Upper lobe of left lung (tissue), 4 donors: ENCODE measurements around the gene ARPC2.

ENCODE experiments used
- CTCF ChIP-seq, 6 experiments: fragments of 450-650 bp in 4 of 6; fragments of 200-600 bp in 2 of 6; sonication (generic) in 2 of 6; IDR thresholded peaks; one replicate each; pipeline ENCODE4 v1.5.1; 2016 to 2019; ENCODE audit warnings: antibody characterized with exemption in 6 of 6
- POLR2A ChIP-seq, 4 donors: fragments of 450-650 bp; IDR thresholded peaks; one replicate each; pipeline ENCODE4 v1.5.1; 2016 to 2017; ENCODE audit warnings: antibody characterized with exemption in 4 of 4, mild to moderate bottlenecking in 2 of 4
- POLR2AphosphoS5 ChIP-seq, 2 donors: sonication (generic); formaldehyde crosslinking; IDR thresholded peaks; one replicate each; pipeline ENCODE4 v1.5.1; 2017; ENCODE audit warnings: antibody characterized with exemption in 2 of 2

- TF ChIP-seq POLR2AphosphoS5 (IDR thresholded peaks at IDR 0.05) (no peak), CTCF (IDR thresholded peaks at IDR 0.05) (no peak), POLR2A (IDR thresholded peaks at IDR 0.05) (no peak)
Observed at GRCh38 chr2:218168016-218168415, 49.0 kb upstream of the ARPC2 start.
